Measurements from ENCODE around the gene ARMC3.

Gene ARMC3

GRCh38 chr10:22998091-22998490 is 70.2 kb downstream of the ARMC3 start:
- no peak for DNase-seq

- DNase-seq = no peak
Measured at GRCh38 chr10:22999942-23000341, 72.1 kb downstream of the ARMC3 start.

- DNase-seq = no peak
Measured at GRCh38 chr10:23001901-23002516, 74.2 kb downstream of the ARMC3 start.

- DNase-seq = no peak
Measured at GRCh38 chr10:23005150-23005549, 77.3 kb downstream of the ARMC3 start.

GRCh38 chr10:23013581-23014335 is 85.9 kb downstream of the ARMC3 start:
- DNase-seq = no peak

GRCh38 chr10:23015021-23015707 is 87.3 kb downstream of the ARMC3 start:
- no peak for DNase-seq

GRCh38 chr10:23016636-23017035 is 88.8 kb downstream of the ARMC3 start:
- no peak for DNase-seq

GRCh38 chr10:23019633-23020032 is 91.8 kb downstream of the ARMC3 start:
- DNase-seq = no peak

- no peak for DNase-seq
Measured at GRCh38 chr10:23021430-23021829, 93.6 kb downstream of the ARMC3 start.

GRCh38 chr10:23024002-23024401 is 96.1 kb downstream of the ARMC3 start:
- DNase-seq = no peak

GRCh38 chr10:23031318-23031717 is 103.5 kb downstream of the ARMC3 start:
- no peak for DNase-seq

- DNase-seq = no peak
Measured at GRCh38 chr10:23034790-23035189, 106.9 kb downstream of the ARMC3 start.

- no peak for DNase-seq
Measured at GRCh38 chr10:23035569-23035968, 107.7 kb downstream of the ARMC3 start.

GRCh38 chr10:23037152-23037551 is 109.3 kb downstream of the ARMC3 start:
- no peak for DNase-seq

- DNase-seq = no peak
Measured at GRCh38 chr10:23037561-23037960, 109.7 kb downstream of the ARMC3 start.

- DNase-seq = no peak
Measured at GRCh38 chr10:23038172-23038571, 110.3 kb downstream of the ARMC3 start.

GRCh38 chr10:23040002-23040401 is 112.1 kb downstream of the ARMC3 start:
- no peak for DNase-seq

- DNase-seq = no peak
Measured at GRCh38 chr10:23046027-23046426, 118.2 kb downstream of the ARMC3 start.

GRCh38 chr10:23047201-23048050 is 119.6 kb downstream of the ARMC3 start:
- DNase-seq = no peak

- no peak for DNase-seq
Measured at GRCh38 chr10:23048191-23048590, 120.3 kb downstream of the ARMC3 start.

- no peak for DNase-seq
Measured at GRCh38 chr10:23051278-23051677, 123.4 kb downstream of the ARMC3 start.

- DNase-seq = no peak
Measured at GRCh38 chr10:23051855-23052331, 124.0 kb downstream of the ARMC3 start.

- DNase-seq = no peak
Measured at GRCh38 chr10:23053036-23053435, 125.2 kb downstream of the ARMC3 start.

Data from NCI-H1417 treated with DMSO at 0.1 percent for 48 hours (cell line).